Nephron progenitor cell (in vitro differentiated cells): Measurements from ENCODE around the gene FBXL2.

Experiments used
- DNase-seq: peaks from one replicate; pipeline ENCODE4 v3.0.0; 2021
- H3K27ac Mint-ChIP-seq: 2 replicates; pipeline ENCODE4 v1.8.0; 2021; ENCODE audit warnings: mild to moderate bottlenecking, moderate library complexity, mixed read lengths
- H3K27me3 Mint-ChIP-seq: 2 replicates; pipeline ENCODE4 v1.8.0; 2021; ENCODE audit warnings: mild to moderate bottlenecking, low read depth, mixed read lengths; ENCODE audit not compliant: poor library complexity
- H3K36me3 Mint-ChIP-seq: 2 replicates; pipeline ENCODE4 v1.8.0; 2021; ENCODE audit warnings: low read depth, mixed read lengths
- H3K4me1 Mint-ChIP-seq: 2 replicates; pipeline ENCODE4 v1.8.0; 2021; ENCODE audit warnings: mixed read lengths
- H3K4me3 Mint-ChIP-seq: 2 replicates; pipeline ENCODE4 v1.8.0; 2021; ENCODE audit warnings: mild to moderate bottlenecking, moderate library complexity, mixed read lengths
- H3K9me3 Mint-ChIP-seq: 2 replicates; pipeline ENCODE4 v1.8.0; 2021; ENCODE audit warnings: mild to moderate bottlenecking, moderate library complexity, mixed read lengths
- CTCF ChIP-seq: fragments of 200-600 bp; sonication (generic); IDR thresholded peaks from 2 replicates; pipeline ENCODE4 v1.5.0; 2021; ENCODE audit warnings: antibody characterized with exemption

Gene FBXL2

GRCh38 chr3:33236005-33236404 is 41.2 kb upstream of the FBXL2 start:
- Mint-ChIP-seq H3K36me3 (no peaks in the 10 kb centered on the region), H3K27ac (no peak overlapping the region), H3K27me3 (peaks cover 14% of the 10 kb centered on the region), H3K4me3 (no peak overlapping the region), H3K9me3 (peaks cover 18% of the 10 kb centered on the region), H3K4me1 (peaks cover 14% of the 10 kb centered on the region)
- no peak for TF ChIP-seq CTCF
- no peak for DNase-seq

DNA sequence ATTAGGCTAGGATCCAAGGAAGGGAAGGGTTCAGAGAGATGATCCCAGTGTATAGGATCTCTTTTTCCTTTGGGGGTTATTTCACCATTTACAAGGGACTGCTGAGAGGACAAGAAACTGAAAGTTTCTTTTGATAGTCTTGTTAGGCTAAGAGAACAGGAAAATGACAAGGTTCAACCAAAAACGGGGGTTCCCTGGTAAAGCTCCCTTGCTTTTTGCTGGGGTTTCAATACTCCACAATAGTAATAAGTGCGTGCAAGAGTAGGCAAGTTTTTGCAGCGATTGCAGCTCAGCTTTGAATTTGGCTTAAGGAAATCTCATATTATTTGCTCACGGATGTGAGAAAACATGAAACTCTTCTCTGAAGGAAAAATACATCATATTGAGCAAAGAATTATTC is 39.8 kb upstream of the FBXL2 start:
- H3K36me3 Mint-ChIP-seq = no peaks in the 10 kb centered on the region
- H3K27ac Mint-ChIP-seq = no peak overlapping the region
- peaks cover 18% of the 10 kb centered on the region for H3K9me3 Mint-ChIP-seq
- DNase-seq = no peak
- peaks cover 14% of the 10 kb centered on the region for H3K27me3 Mint-ChIP-seq
- TF ChIP-seq CTCF = no peak
- no peak overlapping the region for H3K4me3 Mint-ChIP-seq
- peaks cover under 1% of the 10 kb centered on the region for H3K4me1 Mint-ChIP-seq

- Mint-ChIP-seq H3K27ac (no peak overlapping the region), H3K27me3 (peaks cover 18% of the 10 kb centered on the region), H3K4me1 (no peaks in the 10 kb centered on the region), H3K36me3 (no peaks in the 10 kb centered on the region), H3K4me3 (no peak overlapping the region), H3K9me3 (peaks cover 18% of the 10 kb centered on the region)
- DNase-seq = no peak
- no peak for TF ChIP-seq CTCF
Measured at GRCh38 chr3:33238923-33239322, 38.3 kb upstream of the FBXL2 start.

GRCh38 chr3:33240261-33240660 is 37.0 kb upstream of the FBXL2 start:
- TF ChIP-seq CTCF = no peak
- no peaks in the 10 kb centered on the region for H3K4me1 Mint-ChIP-seq
- no peak overlapping the region for H3K27ac Mint-ChIP-seq

DNA sequence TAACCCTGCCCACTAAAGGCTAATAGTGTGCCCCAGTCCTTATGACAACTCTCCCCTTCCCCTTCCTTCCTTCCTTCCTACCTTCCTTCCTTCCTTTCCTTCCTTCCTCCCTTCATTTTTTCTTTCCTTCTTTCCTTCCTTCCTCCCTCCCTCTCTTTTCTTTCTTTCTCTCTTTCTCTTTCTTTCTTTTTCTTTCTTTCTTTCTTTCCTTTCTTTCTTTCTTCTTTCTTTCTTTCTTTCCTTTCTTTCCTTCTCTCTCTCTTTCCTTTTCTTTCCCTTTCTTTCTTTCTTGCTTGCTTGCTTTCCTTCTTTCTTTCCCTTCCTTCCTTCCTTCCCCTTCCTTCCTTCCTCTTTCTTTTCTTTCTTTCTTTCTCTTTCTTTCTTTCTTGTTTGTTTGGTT is 30.5 kb upstream of the FBXL2 start:
- Mint-ChIP-seq H3K4me3 (no peak overlapping the region), H3K4me1 (no peaks in the 10 kb centered on the region), H3K9me3 (no peaks in the 10 kb centered on the region), H3K36me3 (no peaks in the 10 kb centered on the region), H3K27ac (no peak overlapping the region), H3K27me3 (peaks cover 10% of the 10 kb centered on the region)
- TF ChIP-seq CTCF = no peak
- no peak for DNase-seq

More at GRCh38 chr3:33240261-33240660, 37.0 kb upstream of the FBXL2 start:
- no peak overlapping the region for H3K4me3 Mint-ChIP-seq
- no peaks in the 10 kb centered on the region for H3K36me3 Mint-ChIP-seq
- H3K27me3 Mint-ChIP-seq = peaks cover 18% of the 10 kb centered on the region
- H3K9me3 Mint-ChIP-seq = peaks cover 18% of the 10 kb centered on the region
- DNase-seq = no peak

DNA sequence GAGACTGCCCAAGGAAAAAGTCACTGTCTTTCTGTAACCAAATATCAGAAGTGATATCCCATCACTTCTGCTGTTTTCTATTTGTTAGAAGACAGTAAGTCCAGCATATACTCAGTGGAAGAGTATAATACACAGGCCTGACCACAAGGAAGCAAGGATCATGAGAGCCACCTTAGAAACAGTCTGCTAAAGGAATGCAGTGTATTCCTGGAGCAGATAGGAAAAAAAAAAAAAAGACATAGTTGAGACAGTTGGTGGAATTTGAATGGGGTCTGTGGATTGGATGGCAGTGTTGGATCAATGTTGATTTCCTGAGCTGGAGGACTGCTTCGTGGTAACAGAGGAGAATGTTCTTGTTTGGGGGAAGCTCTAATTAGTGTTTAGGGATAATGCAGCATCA is 26.5 kb upstream of the FBXL2 start:
- Mint-ChIP-seq H3K27ac (no peak overlapping the region), H3K4me1 (no peaks in the 10 kb centered on the region), H3K9me3 (no peaks in the 10 kb centered on the region), H3K4me3 (no peak overlapping the region), H3K27me3 (peaks cover 6% of the 10 kb centered on the region), H3K36me3 (no peaks in the 10 kb centered on the region)
- DNase-seq = no peak
- no peak for TF ChIP-seq CTCF
